Measurements from ENCODE around the gene MRLN. TPM values are rescaled to one million over a fixed set of nuclear protein-coding genes. Genes with fewer than 3 reads are reported as not detected.
A peak's percentile ranks its signal among the peaks of the same experiment; 100 is the strongest.

The MRLN gene
- total RNA-seq, 1 donor from 2014 or later = not detected

GRCh38 chr10:59711871-59712494, 41.3 kb downstream of the MRLN start:
- intact Hi-C loops (cut with DNase I) = no loop called here
- DNase-seq (ENCODE audit: missing footprints) = no peak
- no peak for ATAC-seq

GRCh38 chr10:59709395-59710125, 43.7 kb downstream of the MRLN start, which contains the start of gene SLC16A9:
Gene SLC16A9 (minus strand): TSS chr10:59709850. CDS start chr10:59684291, 25,559 bp downstream.
- DNase-seq (ENCODE audit: missing footprints) = peak; percentile 74
- intact Hi-C loops (cut with DNase I) = no loop called here
- ATAC-seq = peak; percentile 93

- peak; percentile 53 for ATAC-seq
Observed at GRCh38 chr10:59708816-59709394, 44.4 kb downstream of the MRLN start.

GRCh38 chr10:59706851-59707797, 46.1 kb downstream of the MRLN start:
- no peak for DNase-seq (ENCODE audit: missing footprints)
- intact Hi-C loops (cut with DNase I) = no loop called here
- no peak for ATAC-seq

More at GRCh38 chr10:59708816-59709394, 44.4 kb downstream of the MRLN start:
- intact Hi-C loops (cut with DNase I) = no loop called here
- peak; percentile 68 for DNase-seq (ENCODE audit: missing footprints)

GRCh38 chr10:59705931-59706330, 47.3 kb downstream of the MRLN start:
- ATAC-seq (no peak), DNase-seq (ENCODE audit: missing footprints) (no peak)
- intact Hi-C loops (cut with DNase I) = no loop called here

- ATAC-seq (no peak), DNase-seq (ENCODE audit: missing footprints) (no peak)
- intact Hi-C loops (cut with DNase I) = no loop called here
Observed at GRCh38 chr10:59704630-59705029, 48.6 kb downstream of the MRLN start.

- intact Hi-C loops (cut with DNase I) = no loop called here
- ATAC-seq (no peak), DNase-seq (ENCODE audit: missing footprints) (no peak)
Observed at GRCh38 chr10:59702347-59702746, 50.9 kb downstream of the MRLN start.

GRCh38 chr10:59700709-59701108, 52.5 kb downstream of the MRLN start:
- intact Hi-C loops (cut with DNase I) = no loop called here
- DNase-seq (ENCODE audit: missing footprints) (no peak), ATAC-seq (no peak)

GRCh38 chr10:59698326-59698725, 54.9 kb downstream of the MRLN start:
- intact Hi-C loops (cut with DNase I) = no loop called here
- ATAC-seq (no peak), DNase-seq (ENCODE audit: missing footprints) (no peak)

GRCh38 chr10:59695637-59696036, 57.6 kb downstream of the MRLN start:
- no peak for DNase-seq (ENCODE audit: missing footprints)
- intact Hi-C loops (cut with DNase I) = no loop called here
- no peak for ATAC-seq

- no peak for DNase-seq (ENCODE audit: missing footprints)
- no peak for ATAC-seq
- intact Hi-C loops (cut with DNase I) = no loop called here
Observed at GRCh38 chr10:59694936-59695335, 58.3 kb downstream of the MRLN start.

GRCh38 chr10:59692113-59692512, 61.1 kb downstream of the MRLN start:
- intact Hi-C loops (cut with DNase I) = no loop called here
- ATAC-seq (no peak), DNase-seq (ENCODE audit: missing footprints) (no peak)

- DNase-seq (ENCODE audit: missing footprints) (no peak), ATAC-seq (no peak)
- intact Hi-C loops (cut with DNase I) = no loop called here
Observed at GRCh38 chr10:59688921-59689351, 64.3 kb downstream of the MRLN start.

- no peak for ATAC-seq
- DNase-seq (ENCODE audit: missing footprints) = no peak
- intact Hi-C loops (cut with DNase I) = no loop called here
Observed at GRCh38 chr10:59687657-59688056, 65.6 kb downstream of the MRLN start.

Other genes with a start within 250 kb of the MRLN start
- gene SLC16A9, start 43.6 kb downstream of the MRLN start, total RNA-seq = 0.89 TPM
- 16.2 TPM for gene CCDC6, start 153.1 kb upstream of the MRLN start, total RNA-seq

Data from Right ventricle myocardium inferior (tissue), 1 donor.